GM12878 (cell line): ENCODE data around the gene ERC2. TPM values are rescaled to one million over a fixed set of nuclear protein-coding genes. Genes with fewer than 3 reads are reported as not detected.

Experiments used
- ATAC-seq: fragments of 200-7000 bp; cut with Tn5 transposase; 3 replicates; pipeline ENCODE4 v1.9.1; 2020; ENCODE audit warnings: mild to moderate bottlenecking, moderate library complexity
- BruUV-seq: library from RNA; stranded (reverse); fragments of 400-500 nt; replicated peaks from 2 replicates; lab custom pipeline; 2021; lab: Mats Ljungman, UMichigan
- CTCF ChIA-PET: fragments of 300-600 bp; sonication (Branson Sonifier 250); formaldehyde crosslinking; extraction: SDS; loops from one replicate; lab custom pipeline; 2021; ENCODE audit warnings: inconsistent platforms; lab: Yijun Ruan, JAX
- POLR2A ChIA-PET: fragments of 350-600 bp; formaldehyde crosslinking; extraction: SDS; loops from one replicate; lab custom pipeline; 2021; ENCODE audit warnings: inconsistent platforms; lab: Charles Lee
- RAD21 ChIA-PET: fragments of 300-600 bp; sonication (Branson Sonifier 250); formaldehyde crosslinking; loops from one replicate; lab custom pipeline; 2023; ENCODE audit warnings: antibody characterized with exemption; ENCODE audit not compliant: unreplicated experiment; lab: Charles Lee
- SMC1A ChIA-PET: fragments of 300-600 bp; sonication (Branson Sonifier 250); formaldehyde crosslinking; loops from one replicate; lab custom pipeline; 2023; ENCODE audit not compliant: unreplicated experiment, uncharacterized antibody; lab: Charles Lee
- DNase-seq: peaks from one replicate; pipeline ENCODE4 v3.0.0-alpha.2; 2011; ENCODE audit warnings: low read depth, low spot score
- FAIRE-seq: peaks from 3 replicates; lab custom pipeline; 2011; peaks lifted over from hg19 to GRCh38; lab: Jason Lieb, UNC
- H2AFZ ChIP-seq: 2 replicates; pipeline ENCODE4 v1.6.0; 2011; ENCODE audit warnings: low read depth, low read length, control low read depth; ENCODE audit not compliant: control insufficient read depth
- H3K27ac ChIP-seq: 2 replicates; pipeline ENCODE4 v1.5.1; 2011; ENCODE audit warnings: control low read depth; ENCODE audit not compliant: control insufficient read depth, insufficient read depth
- H3K27me3 ChIP-seq, 2 experiments: replicated peaks in 1 of 2; 2 replicates each; pipeline versions ENCODE4 v1.6.0 to v1.6.1; 2011; ENCODE audit warnings: low read length in 1 of 2; ENCODE audit not compliant: control insufficient read depth in 2 of 2, insufficient read depth in 2 of 2
- H3K36me3 ChIP-seq, 2 experiments: 2 replicates each; pipeline ENCODE4 v1.5.1; 2011; ENCODE audit warnings: low read length in 1 of 2; ENCODE audit not compliant: control insufficient read depth in 2 of 2, insufficient read depth in 2 of 2
- H3K4me1 ChIP-seq: 2 replicates; pipeline ENCODE4 v1.6.1; 2011; ENCODE audit warnings: mild to moderate bottlenecking, low read length, moderate library complexity, mixed read lengths; ENCODE audit not compliant: control insufficient read depth, insufficient read depth
- H3K4me2 ChIP-seq: 2 replicates; pipeline ENCODE4 v1.6.0; 2011; ENCODE audit warnings: control low read depth; ENCODE audit not compliant: control insufficient read depth, insufficient read depth
- H3K4me3 ChIP-seq: fragments of 200-600 bp; sonication (generic); 2 replicates; pipeline ENCODE4 v1.5.1; 2016
- H3K79me2 ChIP-seq: 2 replicates; pipeline ENCODE4 v1.6.0; 2011; ENCODE audit warnings: low read length; ENCODE audit not compliant: control insufficient read depth, insufficient read depth
- H3K9ac ChIP-seq: 2 replicates; pipeline ENCODE4 v1.8.0; 2011; ENCODE audit warnings: low read length, control low read depth, mixed read lengths; ENCODE audit not compliant: control insufficient read depth, insufficient read depth
- H3K9me3 ChIP-seq: replicated peaks from 3 replicates; pipeline ENCODE4 v1.5.1; 2011; ENCODE audit warnings: mild to moderate bottlenecking, low read length; ENCODE audit not compliant: control insufficient read depth, insufficient read depth
- H4K20me1 ChIP-seq: 2 replicates; pipeline ENCODE4 v1.6.0; 2011; ENCODE audit not compliant: control insufficient read depth, insufficient read depth
- BMI1 ChIP-seq: fragments of 450-650 bp; IDR thresholded peaks from 2 replicates; pipeline ENCODE4 v1.6.1; 2016; ENCODE audit warnings: mild to moderate bottlenecking, moderate library complexity, borderline replicate concordance
- BRCA1 ChIP-seq: IDR thresholded peaks from 2 replicates; pipeline ENCODE4 v1.6.1; 2011; ENCODE audit warnings: low read depth, low read length, improper control_type of control experiment
- CBX3 ChIP-seq: fragments of 200-600 bp; sonication (generic); IDR thresholded peaks from 2 replicates; pipeline ENCODE4 v1.6.1; 2016; ENCODE audit warnings: low read depth, borderline replicate concordance
- CHD4 ChIP-seq: fragments of 200-600 bp; sonication (generic); IDR thresholded peaks from 2 replicates; pipeline ENCODE4 v1.6.1; 2016; ENCODE audit warnings: mild to moderate bottlenecking
- E2F8 ChIP-seq: fragments of 450-650 bp; IDR thresholded peaks from 2 replicates; pipeline ENCODE4 v1.6.1; 2018; ENCODE audit warnings: mild to moderate bottlenecking, low read depth, moderate library complexity; ENCODE audit not compliant: partially characterized antibody
- ETV6 ChIP-seq, 2 experiments: fragments of 450-650 bp in 1 of 2; IDR thresholded peaks in 1 of 2; conservative IDR thresholded peaks in 1 of 2; 2 replicates each; pipeline ENCODE4 v1.6.1; 2014; ENCODE audit warnings: antibody characterized with exemption in 1 of 2, borderline replicate concordance in 1 of 2, low read depth in 1 of 2, mild to moderate bottlenecking in 1 of 2, moderate library complexity in 1 of 2
- GATAD2B ChIP-seq: fragments of 450-650 bp; conservative IDR thresholded peaks from 2 replicates; pipeline ENCODE4 v1.6.1; 2017; ENCODE audit warnings: low read depth, mild to moderate bottlenecking, moderate library complexity
- IRF3 ChIP-seq: fragments of 450-650 bp; IDR thresholded peaks from 2 replicates; pipeline ENCODE4 v1.6.1; 2014; ENCODE audit warnings: mild to moderate bottlenecking
- JUNB ChIP-seq: IDR thresholded peaks from 2 replicates; pipeline ENCODE4 v1.6.1; 2016; ENCODE audit warnings: antibody characterized with exemption, mild to moderate bottlenecking
- MAX ChIP-seq: IDR thresholded peaks from 2 replicates; pipeline ENCODE4 v1.6.1; 2012; ENCODE audit warnings: low read depth, low read length, improper control_type of control experiment
- MXI1 ChIP-seq: fragments of 150-350 bp; IDR thresholded peaks from 2 replicates; pipeline ENCODE4 v1.6.1; 2011; ENCODE audit warnings: low read depth, mild to moderate bottlenecking, inconsistent platforms, low read length, improper control_type of control experiment
- PBX3 ChIP-seq: IDR thresholded peaks from 2 replicates; pipeline ENCODE4 v1.6.1; 2011; ENCODE audit warnings: mild to moderate bottlenecking, low read depth, low read length, moderate library complexity; ENCODE audit not compliant: insufficient replicate concordance
- PKNOX1 ChIP-seq: fragments of 450-650 bp; IDR thresholded peaks from 2 replicates; pipeline ENCODE4 v1.6.1; 2016; ENCODE audit warnings: mild to moderate bottlenecking
- USF2 ChIP-seq: IDR thresholded peaks from 2 replicates; pipeline ENCODE4 v1.6.1; 2011; ENCODE audit warnings: low read depth, low read length, improper control_type of control experiment, borderline replicate concordance
- YY1 ChIP-seq: IDR thresholded peaks from 2 replicates; pipeline ENCODE4 v1.6.1; 2011; ENCODE audit warnings: low read depth, mild to moderate bottlenecking, low read length
- ZNF207 ChIP-seq: fragments of 450-650 bp; IDR thresholded peaks from 2 replicates; pipeline ENCODE4 v1.6.1; 2014; ENCODE audit warnings: antibody characterized with exemption, mild to moderate bottlenecking, borderline replicate concordance
- WGBS: methylation state at CpG from one replicate; pipeline ENCODE4 v1.1.6; 2016; ENCODE audit warnings: low lambda C conversion rate; ENCODE audit not compliant: insufficient replicate concordance, insufficient coverage; ENCODE audit errors: missing lambda C conversion rate; 5-methylcytosine and 5-hydroxymethylcytosine counted together
- in situ Hi-C: fragments of 300-500 bp; cut with MboI; formaldehyde crosslinking; loops from 9 replicates; pipeline ENCODE4 v1.14.3; 2018; ENCODE audit warnings: mixed read lengths
- intact Hi-C: fragments of 100-400 bp; cut with micrococcal nuclease; formaldehyde crosslinking; loops from one replicate; pipeline ENCODE4 v1.14.2; 2022; ENCODE audit not compliant: unreplicated experiment
- polyA plus RNA-seq, 11 experiments: library from polyadenylated mRNA; depleted of rRNA in 4 of 11; unstranded in 6 of 11; stranded (reverse) in 5 of 11; fragments of >200 nt; fragmentation: Nextera tagmentation in 4 of 11; fragmentation: Illumina TruSeq in 1 of 11; extraction: Ambion mirVana in 4 of 11; extraction: Trizol in 1 of 11; gene quantifications; 1 replicate in 1 of 11; 2 replicates in 10 of 11; pipeline versions ENCODE4 v1.2.1 to v1.2.3, GENCODE V29; 2011 to 2016; ENCODE audit warnings: inconsistent platforms in 2 of 11, missing spikeins in 2 of 11, low read depth in 1 of 11
- total RNA-seq, 4 experiments: library from RNA; depleted of rRNA in 3 of 4; stranded (reverse); fragments of >200 nt in 3 of 4; fragmentation: Illumina TruSeq in 1 of 4; extraction: Trizol in 1 of 4; gene quantifications; 2 replicates each; pipeline versions ENCODE4 v1.2.1 to v1.2.3, GENCODE V29; 2013 to 2021

ERC2 gene
- total and polyA plus RNA-seq, 10 of the 15 experiments (the other 5 are each of a cell fraction or from before 2014, with no cell fraction given) = 0.06 to 1.4 (median 0.12) TPM; not detected in 3

- ChIA-PET POLR2A (no interaction called here), SMC1A (interaction anchor here (0.6 kb wide), 1 partner anchor 243 kb away, joined by 3 read pairs; no protein-coding TSS in a partner anchor), RAD21 (no interaction called here), CTCF (no interaction called here)
- BruUV-seq = no TSS peak
- intact Hi-C loops (no loop called here), in situ Hi-C loops (no loop called here)
- TF ChIP-seq ETV6 (conservative IDR thresholded peaks at IDR 0.05 in 1 of 2, IDR thresholded peaks at IDR 0.05 in 1 of 2; ENCODE audit: borderline replicate concordance in 1 of 2, low read depth in 1 of 2) = no peak
- no peak for TF ChIP-seq MXI1
- TF ChIP-seq BMI1 = no peak
- no peak for TF ChIP-seq IRF3
- TF ChIP-seq JUNB = no peak
- TF ChIP-seq PKNOX1 = no peak
- no peak for TF ChIP-seq PBX3
- no peak for TF ChIP-seq YY1
- no peak for TF ChIP-seq E2F8
- TF ChIP-seq CBX3 = no peak
- no peak for TF ChIP-seq MAX
- TF ChIP-seq USF2 = no peak
- no peak for TF ChIP-seq BRCA1
- TF ChIP-seq CHD4 = no peak
- TF ChIP-seq ZNF207 = no peak
- TF ChIP-seq GATAD2B = no peak
- Histone ChIP-seq H3K4me2 (no peak overlapping the region), H3K9me3 (no peaks in the 10 kb centered on the region), H4K20me1 (no peaks in the 10 kb centered on the region), H3K27ac (no peak overlapping the region), H2AFZ (no peak overlapping the region), H3K36me3 (no peaks in the 10 kb centered on the region), H3K79me2 (no peaks in the 10 kb centered on the region), H3K9ac (no peak overlapping the region), H3K27me3 (no peaks in the 10 kb centered on the region), H3K4me3 (no peak overlapping the region), H3K4me1 (no peaks in the 10 kb centered on the region)
- WGBS = 19% methylated on average over 6 of the region's 6 CpGs
- FAIRE-seq (no peak), DNase-seq (no peak), ATAC-seq (no peak)
Measured at GRCh38 chr3:55473788-55474187, 994.5 kb downstream of the ERC2 start.
